ENCODE results near the gene SRGAP3. TPM values are rescaled to one million over a fixed set of nuclear protein-coding genes. Genes with fewer than 3 reads are reported as not detected.
A peak's percentile ranks its signal among the peaks of the same experiment; 100 is the strongest.

Gene SRGAP3
- total RNA-seq, 8 experiments from 2014 or later, result 24.3 to 77.7 (median 51.0) TPM

GRCh38 chr3:9193211-9193610, 56.2 kb downstream of the SRGAP3 start:
- Histone ChIP-seq H3K4me3 (no peak overlapping the region), H3K4me1 (replicated peaks in 1 of 2) (peaks cover 63 to 66% of the 10 kb centered on the region in 2 donors), H3K27ac (peak overlapping the region; percentile 8 to 10)
- ATAC-seq (replicated peaks in 6 of 8), result no peak
- WGBS, 10 experiments, result 78 to 100% (median 100%) methylated on average over 1 to 4 of the region's 4 CpGs; no CpG with 5 or more reads in 3 of the 10 experiments
- in situ Hi-C loops (cut with MboI; ENCODE audit: low pct_unique_long_range_greater_than_20kb in 2 of 9, low sequenced_read_pairs in 9 of 9, unreplicated experiment in 9 of 9), result no loop called here

DNA sequence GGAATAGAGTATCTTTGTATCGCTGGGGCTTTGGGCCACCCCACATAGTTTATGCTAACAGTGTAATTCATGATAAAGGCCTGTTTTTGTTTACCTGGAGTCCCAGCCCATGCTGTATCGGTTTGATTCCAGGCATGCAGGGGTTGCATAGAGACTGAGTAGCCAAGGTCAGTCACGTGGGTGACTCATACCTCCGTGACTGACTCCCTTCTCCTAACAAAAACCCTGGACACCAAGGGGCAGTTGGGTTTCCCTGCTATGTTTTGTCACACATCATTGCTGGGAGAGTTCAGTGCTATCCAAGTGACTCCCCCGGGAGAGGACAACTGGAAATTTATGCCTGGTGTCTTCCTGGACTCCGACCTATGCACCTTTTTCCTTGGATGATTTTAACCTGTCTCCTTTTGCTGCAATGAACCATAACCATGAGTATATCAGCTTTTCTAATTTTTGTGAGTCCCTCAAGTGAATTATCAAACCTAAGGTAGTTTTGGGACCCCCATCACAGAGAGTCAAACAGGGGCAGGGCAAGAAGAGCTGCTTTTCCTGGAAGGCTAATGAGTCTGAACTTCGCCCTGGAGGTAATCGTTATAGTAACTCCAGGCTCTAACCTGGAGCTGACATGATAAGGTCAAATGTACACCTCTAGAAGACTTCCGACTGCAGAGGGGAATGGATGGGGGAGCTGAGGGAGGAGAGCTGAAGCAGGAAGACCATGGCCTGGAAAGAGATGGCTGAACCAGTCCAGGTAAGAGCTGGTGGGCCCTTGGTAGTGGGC, 57.0 kb downstream of the SRGAP3 start:
- Histone ChIP-seq H3K27ac (peak overlapping the region; percentile 10 to 48), H3K4me1 (replicated peaks in 1 of 2) (peaks cover 67 to 70% of the 10 kb centered on the region in 2 donors), H3K4me3 (no peak overlapping the region)
- WGBS, 10 experiments, result 60 to 94% (median 85%) methylated on average over 1 to 6 of the region's 9 CpGs; no CpG with 5 or more reads in 1 of the 10 experiments
- ATAC-seq (replicated peaks in 6 of 8), result peak in 5 of 8 experiments; percentile 70 to 78 (median 76)
- in situ Hi-C loops (cut with MboI; ENCODE audit: low pct_unique_long_range_greater_than_20kb in 2 of 9, low sequenced_read_pairs in 9 of 9, unreplicated experiment in 9 of 9), result no loop called here

GRCh38 chr3:9190276-9190675, 59.2 kb downstream of the SRGAP3 start:
- 68 to 100% (median 93%) methylated on average over 1 to 6 of the region's 8 CpGs; no CpG with 5 or more reads in 1 of the 10 experiments for WGBS, 10 experiments

GRCh38 chr3:9188583-9188982, 60.9 kb downstream of the SRGAP3 start:
- peaks cover 82 to 83% of the 10 kb centered on the region in 2 donors for H3K4me1 ChIP-seq (replicated peaks in 1 of 2)
- 13 to 100% (median 82%) methylated on average over 1 of the region's 1 CpG; no CpG with 5 or more reads in 2 of the 10 experiments for WGBS, 10 experiments
- ATAC-seq (replicated peaks in 6 of 8), result peak in 3 of 8 experiments; percentile 40 to 83 (median 73)
- H3K27ac ChIP-seq, result no peak overlapping the region
- no peak overlapping the region for H3K4me3 ChIP-seq
- in situ Hi-C loops (cut with MboI; ENCODE audit: low pct_unique_long_range_greater_than_20kb in 2 of 9, low sequenced_read_pairs in 9 of 9, unreplicated experiment in 9 of 9), result no loop called here

More at GRCh38 chr3:9190276-9190675, 59.2 kb downstream of the SRGAP3 start:
- Histone ChIP-seq H3K27ac (no peak overlapping the region), H3K4me3 (no peak overlapping the region), H3K4me1 (replicated peaks in 1 of 2) (peaks cover 71 to 72% of the 10 kb centered on the region in 2 donors)
- ATAC-seq (replicated peaks in 6 of 8), result no peak
- in situ Hi-C loops (cut with MboI; ENCODE audit: low pct_unique_long_range_greater_than_20kb in 2 of 9, low sequenced_read_pairs in 9 of 9, unreplicated experiment in 9 of 9), result no loop called here

DNA sequence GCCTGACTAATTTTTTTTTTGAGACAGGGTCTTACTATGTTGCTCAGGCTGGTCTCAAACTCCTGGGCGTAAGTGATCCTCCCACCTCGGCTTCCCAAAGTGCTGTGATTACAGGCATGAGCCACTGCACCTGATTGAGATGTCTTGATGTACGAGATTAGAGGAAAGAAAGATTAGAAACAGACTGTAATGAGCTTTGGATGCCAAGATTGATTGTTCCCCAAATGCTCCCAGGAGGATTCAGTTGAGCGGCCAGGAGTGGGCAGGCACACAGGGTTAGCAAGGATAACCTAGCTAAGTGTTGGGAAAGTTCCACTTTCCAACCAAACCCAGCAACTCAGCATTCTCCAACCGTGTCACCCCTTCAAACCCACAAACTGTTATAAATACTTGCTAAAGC, 63.7 kb downstream of the SRGAP3 start:
- Histone ChIP-seq H3K4me3 (no peak overlapping the region), H3K27ac (no peak overlapping the region), H3K4me1 (replicated peaks in 1 of 2) (peaks cover 79 to 86% of the 10 kb centered on the region in 2 donors)
- 50 to 86% (median 83%) methylated on average over 1 to 4 of the region's 5 CpGs; no CpG with 5 or more reads in 1 of the 10 experiments for WGBS, 10 experiments
- in situ Hi-C loops (cut with MboI; ENCODE audit: low pct_unique_long_range_greater_than_20kb in 2 of 9, low sequenced_read_pairs in 9 of 9, unreplicated experiment in 9 of 9), result no loop called here
- ATAC-seq (replicated peaks in 6 of 8), result peak in 3 of 8 experiments; percentile 7 to 23 (median 22)

GRCh38 chr3:9185046-9185445, 64.4 kb downstream of the SRGAP3 start:
- ATAC-seq (replicated peaks in 6 of 8), result no peak
- H3K27ac ChIP-seq, result peak overlapping the region; percentile 53 to 79
- peaks cover 76 to 81% of the 10 kb centered on the region in 2 donors for H3K4me1 ChIP-seq (replicated peaks in 1 of 2)
- in situ Hi-C loops (cut with MboI; ENCODE audit: low pct_unique_long_range_greater_than_20kb in 2 of 9, low sequenced_read_pairs in 9 of 9, unreplicated experiment in 9 of 9), result no loop called here
- WGBS, 10 experiments, result 44 to 100% (median 100%) methylated on average over 1 to 2 of the region's 3 CpGs; no CpG with 5 or more reads in 5 of the 10 experiments
- H3K4me3 ChIP-seq, result no peak overlapping the region

DNA sequence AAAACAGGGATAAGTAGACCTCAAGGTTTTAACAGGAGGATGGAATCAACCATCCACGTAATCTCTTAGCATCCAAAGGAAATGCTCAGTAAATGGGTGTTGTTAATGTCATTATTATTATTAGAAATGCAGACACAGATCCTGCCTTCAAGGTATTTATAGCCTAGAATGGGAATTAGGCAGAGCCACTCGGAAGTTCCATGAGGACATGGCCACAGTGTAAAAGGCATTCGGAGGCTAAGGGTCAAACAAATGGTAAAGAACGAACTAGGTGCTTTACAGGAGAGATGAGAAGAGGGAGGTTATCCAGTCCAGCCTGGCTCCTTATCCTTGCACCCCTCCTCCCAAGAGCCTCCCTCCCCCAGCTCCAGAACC, 65.0 kb downstream of the SRGAP3 start:
- Histone ChIP-seq H3K4me1 (replicated peaks in 1 of 2) (peaks cover 74 to 79% of the 10 kb centered on the region in 2 donors), H3K4me3 (no peak overlapping the region), H3K27ac (peak overlapping the region; percentile 53 to 79)
- WGBS, 10 experiments, result 29 to 100% (median 77%) methylated on average over 1 to 4 of the region's 4 CpGs; no CpG with 5 or more reads in 3 of the 10 experiments
- no peak for ATAC-seq (replicated peaks in 6 of 8)
- in situ Hi-C loops (cut with MboI; ENCODE audit: low pct_unique_long_range_greater_than_20kb in 2 of 9, low sequenced_read_pairs in 9 of 9, unreplicated experiment in 9 of 9), result no loop called here

DNA sequence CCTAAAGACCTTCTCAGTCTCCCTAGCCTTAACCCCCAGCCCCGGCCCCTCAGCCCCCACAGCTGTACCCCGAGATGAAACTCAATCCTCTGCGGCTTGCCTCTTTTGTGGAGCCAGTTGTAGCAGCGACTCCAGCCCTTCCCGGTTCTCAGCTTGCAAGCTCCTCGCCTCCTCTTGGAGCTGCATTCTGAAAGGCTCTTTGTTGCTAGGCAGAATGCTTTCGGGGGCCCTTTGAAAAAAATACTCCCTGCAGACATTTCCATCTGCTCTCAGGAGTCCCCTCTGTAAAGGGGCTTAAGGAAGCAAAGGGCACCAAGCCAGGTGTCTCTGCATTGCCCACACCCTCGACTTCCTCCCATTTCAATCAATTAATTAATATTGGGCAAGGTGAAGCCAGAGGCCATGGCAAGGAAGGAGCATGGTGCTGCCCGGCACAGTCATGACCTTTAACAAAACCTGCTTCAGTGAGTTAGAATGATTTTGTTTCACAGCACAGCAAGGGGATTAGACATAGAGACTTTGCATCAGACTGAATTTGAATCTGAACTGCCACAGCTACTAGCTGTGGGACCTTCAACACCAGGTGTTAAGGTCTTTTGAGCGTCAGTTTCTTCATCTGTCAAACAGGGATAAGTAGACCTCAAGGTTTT, 65.5 kb downstream of the SRGAP3 start:
- Histone ChIP-seq H3K27ac (peak overlapping the region; percentile 53 to 79), H3K4me1 (replicated peaks in 1 of 2) (peaks cover 69 to 74% of the 10 kb centered on the region in 2 donors), H3K4me3 (peak overlapping the region in 4 of 5 donors; percentile 10 to 23 (median 18))
- peak; percentile 27 to 84 (median 76) for ATAC-seq (replicated peaks in 6 of 8)
- 0 to 100% (median 28%) methylated on average over 1 to 5 of the region's 10 CpGs; no CpG with 5 or more reads in 2 of the 10 experiments for WGBS, 10 experiments
- in situ Hi-C loops (cut with MboI; ENCODE audit: low pct_unique_long_range_greater_than_20kb in 2 of 9, low sequenced_read_pairs in 9 of 9, unreplicated experiment in 9 of 9), result no loop called here

DNA sequence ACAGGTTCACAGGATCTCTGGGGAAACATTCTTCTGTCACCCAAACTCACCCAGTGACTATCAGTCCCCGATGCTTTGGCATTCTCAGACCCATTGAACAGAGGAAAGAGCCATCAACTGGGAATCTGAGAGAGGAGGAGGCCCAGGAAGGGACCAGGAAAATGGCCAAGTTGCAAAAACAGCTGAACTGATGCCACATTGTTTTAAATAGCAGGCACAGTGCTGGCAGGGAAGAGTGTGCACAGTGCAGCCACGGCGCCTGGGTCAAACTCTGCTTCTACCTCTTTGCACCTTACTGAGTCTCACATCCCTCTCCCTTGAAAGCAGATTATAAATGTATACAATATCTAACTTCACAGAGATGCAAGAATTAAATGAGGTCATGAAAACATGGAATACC, 66.4 kb downstream of the SRGAP3 start:
- in situ Hi-C loops (cut with MboI; ENCODE audit: low pct_unique_long_range_greater_than_20kb in 2 of 9, low sequenced_read_pairs in 9 of 9, unreplicated experiment in 9 of 9), result no loop called here
- Histone ChIP-seq H3K4me1 (replicated peaks in 1 of 2) (peaks cover 60 to 72% of the 10 kb centered on the region in 2 donors), H3K4me3 (no peak overlapping the region), H3K27ac (peak overlapping the region in 1 of 2 donors; percentile 54)
- WGBS, 10 experiments, result 0 to 67% (median 37%) methylated on average over 1 to 3 of the region's 3 CpGs; no CpG with 5 or more reads in 2 of the 10 experiments
- peak in 1 of 8 experiments; percentile 5 for ATAC-seq (replicated peaks in 6 of 8)

DNA sequence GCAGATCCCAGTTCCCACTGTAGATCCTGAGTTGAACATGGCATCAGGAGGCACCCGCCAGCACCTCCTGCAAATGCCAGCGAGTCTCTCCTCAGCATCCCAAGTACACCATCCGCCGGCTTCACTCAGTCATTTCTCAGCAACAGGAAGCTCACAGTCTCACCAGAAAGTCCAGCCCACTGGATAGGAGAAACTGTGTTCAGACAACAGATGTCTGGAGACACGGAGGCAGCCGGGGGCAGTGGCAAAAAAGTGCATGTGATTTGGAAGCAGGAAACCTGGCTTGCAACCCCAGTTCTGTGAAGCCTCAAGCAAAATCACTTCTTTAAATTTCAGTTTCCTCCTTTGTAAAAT, 68.7 kb downstream of the SRGAP3 start:
- Histone ChIP-seq H3K4me1 (replicated peaks in 1 of 2) (peaks cover 37 to 50% of the 10 kb centered on the region in 2 donors), H3K27ac (no peak overlapping the region), H3K4me3 (no peak overlapping the region)
- ATAC-seq (replicated peaks in 6 of 8), result no peak
- 30 to 100% (median 87%) methylated on average over 1 to 5 of the region's 6 CpGs; no CpG with 5 or more reads in 3 of the 10 experiments for WGBS, 10 experiments
- in situ Hi-C loops (cut with MboI; ENCODE audit: low pct_unique_long_range_greater_than_20kb in 2 of 9, low sequenced_read_pairs in 9 of 9, unreplicated experiment in 9 of 9), result no loop called here

DNA sequence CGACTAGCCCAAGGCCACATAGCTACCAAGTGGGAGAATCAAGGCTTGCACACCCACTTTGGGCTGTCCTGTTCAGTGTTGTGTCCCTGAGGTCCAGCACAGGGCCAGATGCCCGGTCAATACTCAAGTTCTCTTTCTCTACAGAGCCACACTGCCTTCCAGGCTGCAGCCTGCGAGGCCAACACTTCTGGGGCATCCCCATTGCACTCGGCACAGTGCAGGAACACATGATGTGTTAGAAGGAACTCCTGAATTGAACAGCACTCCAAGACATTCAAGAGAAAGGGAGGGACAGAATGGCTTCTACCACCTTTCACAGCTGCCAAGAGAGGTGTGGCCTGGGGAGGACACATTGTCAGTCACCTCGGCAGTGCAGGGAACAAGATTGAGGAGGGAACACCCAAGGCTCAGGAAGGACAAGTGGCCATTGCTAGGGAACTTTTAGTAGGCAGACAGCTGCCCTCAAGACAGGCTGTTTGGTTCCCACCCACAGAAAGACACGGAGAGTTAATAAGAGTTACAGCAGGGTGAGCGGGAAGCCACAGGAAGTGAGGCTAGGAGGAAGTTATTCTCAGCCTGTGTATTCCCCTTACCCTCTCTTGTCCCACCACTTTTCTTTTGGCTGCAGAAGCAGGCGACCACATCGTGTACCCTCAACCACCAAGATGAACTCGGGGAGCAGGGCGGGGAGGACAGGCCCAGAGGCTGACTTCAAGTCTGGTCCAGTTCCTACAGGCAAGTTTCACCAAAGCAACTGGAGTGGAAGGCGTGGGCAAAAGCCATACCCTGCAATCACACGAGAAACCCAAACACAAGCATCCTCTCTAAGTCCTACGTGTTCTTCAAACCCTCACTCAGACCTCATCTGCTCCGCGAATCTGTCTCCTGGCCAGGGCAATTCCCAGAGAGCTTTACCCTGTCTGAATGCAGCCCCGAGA, 69.4 kb downstream of the SRGAP3 start:
- H3K27ac ChIP-seq, result no peak overlapping the region
- WGBS, 10 experiments, result 6 to 100% (median 86%) methylated on average over 1 to 10 of the region's 17 CpGs; no CpG with 5 or more reads in 3 of the 10 experiments
- in situ Hi-C loops (cut with MboI; ENCODE audit: low pct_unique_long_range_greater_than_20kb in 2 of 9, low sequenced_read_pairs in 9 of 9, unreplicated experiment in 9 of 9), result no loop called here
- peak in 1 of 8 experiments; percentile 24 for ATAC-seq (replicated peaks in 6 of 8)
- peaks cover 31 to 46% of the 10 kb centered on the region in 2 donors for H3K4me1 ChIP-seq (replicated peaks in 1 of 2)
- H3K4me3 ChIP-seq, result no peak overlapping the region

DNA sequence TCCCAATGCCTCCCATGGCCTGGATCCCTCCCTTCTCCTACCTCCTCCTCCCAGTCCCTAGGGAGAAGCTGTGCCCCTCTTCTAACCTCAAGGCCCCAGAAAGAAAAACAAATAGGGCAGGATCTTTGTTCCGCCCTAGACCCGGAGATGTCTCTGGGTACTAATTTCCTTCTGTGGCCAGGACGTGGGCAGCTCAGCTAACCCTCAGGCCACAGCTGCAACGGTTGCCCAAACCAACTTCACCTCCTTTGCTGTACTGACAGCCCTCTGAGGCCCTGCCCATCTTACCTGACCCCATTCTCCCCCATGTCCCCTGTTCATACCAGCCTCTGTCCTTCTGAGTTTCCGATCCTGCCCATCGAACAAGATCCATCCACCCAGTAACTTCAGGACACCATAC, 70.7 kb downstream of the SRGAP3 start:
- no peak overlapping the region for H3K27ac ChIP-seq
- in situ Hi-C loops (cut with MboI; ENCODE audit: low pct_unique_long_range_greater_than_20kb in 2 of 9, low sequenced_read_pairs in 9 of 9, unreplicated experiment in 9 of 9), result no loop called here
- 86 to 100% (median 100%) methylated on average over 1 to 4 of the region's 6 CpGs; no CpG with 5 or more reads in 6 of the 10 experiments for WGBS, 10 experiments

More for the DNA sequence above, 70.7 kb downstream of the SRGAP3 start:
- Histone ChIP-seq H3K4me3 (no peak overlapping the region), H3K4me1 (replicated peaks in 1 of 2) (peaks cover 19 to 36% of the 10 kb centered on the region in 2 donors)
- no peak for ATAC-seq (replicated peaks in 6 of 8)
